HG02938 (cell line): Measurements from ENCODE around the gene TGFB2.
"Not testable (repeated sequence)": the region's sequence is repeated elsewhere in the genome, so short reads cannot be mapped to it uniquely, and the experiment has no call there.

Experiments
- ATAC-seq: cut with Tn5 transposase; IDR thresholded peaks from one replicate; pipeline ENCODE4 v1.9.1; 2021; ENCODE audit warnings: mild to moderate bottlenecking, moderate library complexity; ENCODE audit not compliant: unreplicated experiment

Gene TGFB2

GRCh38 chr1:218344814-218345672 is at the start of gene TGFB2:
Gene TGFB2 (plus strand): TSS chr1:218345336. CDS start chr1:218346702, 1,366 bp downstream.
- peak; percentile 50 for ATAC-seq

- no peak for ATAC-seq
Measured at GRCh38 chr1:218296162-218296561, 49.0 kb upstream of the TGFB2 start.

GRCh38 chr1:218297461-218297860 is 47.7 kb upstream of the TGFB2 start:
- no peak for ATAC-seq

- no peak for ATAC-seq
Measured at GRCh38 chr1:218297867-218298266, 47.3 kb upstream of the TGFB2 start.

GRCh38 chr1:218298398-218298797 is 46.7 kb upstream of the TGFB2 start:
- ATAC-seq = no peak

GRCh38 chr1:218299416-218299815 is 45.7 kb upstream of the TGFB2 start:
- ATAC-seq = no peak

GRCh38 chr1:218301217-218301616 is 43.9 kb upstream of the TGFB2 start:
- no peak for ATAC-seq

- ATAC-seq = no peak
Measured at GRCh38 chr1:218302155-218302554, 43.0 kb upstream of the TGFB2 start.

GRCh38 chr1:218303176-218303879 is 41.8 kb upstream of the TGFB2 start:
- no peak for ATAC-seq

- peak; percentile 69 for ATAC-seq
Measured at GRCh38 chr1:218304281-218305039, 40.7 kb upstream of the TGFB2 start.

- ATAC-seq = no peak
Measured at GRCh38 chr1:218305472-218306064, 39.6 kb upstream of the TGFB2 start.

GRCh38 chr1:218312509-218312908 is 32.6 kb upstream of the TGFB2 start:
- no peak for ATAC-seq

GRCh38 chr1:218314316-218314715 is 30.8 kb upstream of the TGFB2 start:
- no peak for ATAC-seq

GRCh38 chr1:218315638-218316037 is 29.5 kb upstream of the TGFB2 start:
- ATAC-seq = no peak

GRCh38 chr1:218317061-218317460 is 28.1 kb upstream of the TGFB2 start:
- no peak for ATAC-seq

GRCh38 chr1:218320182-218320581 is 25.0 kb upstream of the TGFB2 start:
- not testable (repeated sequence) for ATAC-seq

- no peak for ATAC-seq
Measured at GRCh38 chr1:218322762-218323161, 22.4 kb upstream of the TGFB2 start.

- no peak for ATAC-seq
Measured at GRCh38 chr1:218323568-218324225, 21.4 kb upstream of the TGFB2 start.

GRCh38 chr1:218324226-218324580 is 20.9 kb upstream of the TGFB2 start:
- ATAC-seq = no peak

GRCh38 chr1:218328769-218329168 is 16.4 kb upstream of the TGFB2 start:
- no peak for ATAC-seq
